GM23338 (cell line): ENCODE measurements around the gene TTC3. TPM values are rescaled to one million over a fixed set of nuclear protein-coding genes. Genes with fewer than 3 reads are reported as not detected.

ENCODE experiments used
- ATAC-seq: fragments of 200-7000 bp; cut with Tn5 transposase; 3 replicates; pipeline ENCODE4 v1.9.1; 2020
- DNase-seq: peaks from one replicate; pipeline ENCODE4 v3.0.0-alpha.2; 2015; ENCODE audit warnings: low spot score
- H2AFZ ChIP-seq: fragments of 200-600 bp; sonication (generic); 2 replicates; pipeline ENCODE4 v1.8.0; 2016; ENCODE audit warnings: antibody characterized with exemption, mild to moderate bottlenecking, moderate library complexity
- H3F3A ChIP-seq: fragments of 200-600 bp; sonication (generic); replicated peaks from 2 replicates; pipeline ENCODE4 v1.8.0; 2017; ENCODE audit warnings: antibody characterized with exemption, mixed run types, low read depth
- H3K27ac ChIP-seq: fragments of 200-600 bp; sonication (generic); 2 replicates; pipeline ENCODE4 v1.6.1; 2016; ENCODE audit warnings: low read depth
- H3K27me3 ChIP-seq: fragments of 200-600 bp; sonication (generic); 2 replicates; pipeline ENCODE4 v1.8.0; 2016; ENCODE audit warnings: mild to moderate bottlenecking, mixed run types, moderate library complexity; ENCODE audit not compliant: insufficient read depth
- H3K36me3 ChIP-seq: fragments of 200-600 bp; sonication (generic); 2 replicates; pipeline ENCODE4 v1.8.0; 2016; ENCODE audit warnings: mild to moderate bottlenecking; ENCODE audit not compliant: insufficient read depth
- H3K4me1 ChIP-seq: fragments of 200-600 bp; sonication (generic); 2 replicates; pipeline ENCODE4 v1.8.0; 2016; ENCODE audit warnings: mild to moderate bottlenecking, moderate library complexity; ENCODE audit not compliant: insufficient read depth
- H3K4me2 ChIP-seq: fragments of 200-600 bp; sonication (generic); 2 replicates; pipeline ENCODE4 v1.7.1; 2017; ENCODE audit warnings: mixed run types
- H3K4me3 ChIP-seq: fragments of 200-600 bp; sonication (generic); 2 replicates; pipeline ENCODE4 v1.6.1; 2016; ENCODE audit warnings: mixed run types
- H3K79me2 ChIP-seq: fragments of 200-600 bp; sonication (generic); replicated peaks from 2 replicates; pipeline ENCODE4 v1.8.0; 2017; ENCODE audit warnings: mild to moderate bottlenecking; ENCODE audit not compliant: insufficient read depth
- H3K9me2 ChIP-seq: fragments of 200-600 bp; sonication (generic); 2 replicates; pipeline ENCODE4 v1.8.0; 2017; ENCODE audit not compliant: insufficient read depth
- H4K20me1 ChIP-seq: fragments of 200-600 bp; sonication (generic); replicated peaks from 2 replicates; pipeline ENCODE4 v1.8.0; 2017; ENCODE audit warnings: mild to moderate bottlenecking; ENCODE audit not compliant: insufficient read depth
- H3K27ac Mint-ChIP-seq: 2 replicates; pipeline ENCODE4 v1.8.0; 2020; ENCODE audit warnings: inconsistent platforms, mild to moderate bottlenecking, moderate library complexity, mixed read lengths
- H3K27me3 Mint-ChIP-seq: 3 replicates; pipeline ENCODE4 v1.8.0; 2022; ENCODE audit warnings: low read depth, mild to moderate bottlenecking, moderate library complexity, mixed read lengths, inconsistent platforms; ENCODE audit not compliant: insufficient read depth, poor library complexity
- H3K36me3 Mint-ChIP-seq: 3 replicates; pipeline ENCODE4 v1.8.0; 2021; ENCODE audit warnings: low read depth, mild to moderate bottlenecking, inconsistent platforms, moderate library complexity, mixed read lengths
- H3K4me1 Mint-ChIP-seq: 3 replicates; pipeline ENCODE4 v1.8.0; 2020; ENCODE audit warnings: mild to moderate bottlenecking, inconsistent platforms, mixed read lengths
- H3K4me3 Mint-ChIP-seq: 3 replicates; pipeline ENCODE4 v1.8.0; 2021; ENCODE audit warnings: moderate library complexity, mild to moderate bottlenecking, inconsistent platforms, mixed read lengths
- H3K9me3 Mint-ChIP-seq: 3 replicates; pipeline ENCODE4 v1.8.0; 2020; ENCODE audit warnings: moderate library complexity, mild to moderate bottlenecking, inconsistent platforms, mixed read lengths
- CREB1 ChIP-seq: fragments of 250-450 bp; sonication (Bioruptor Pico); IDR thresholded peaks from 2 replicates; pipeline ENCODE4 v1.5.0; 2020; ENCODE audit warnings: low read depth, mild to moderate bottlenecking, moderate library complexity
- CTCF ChIP-seq, 2 experiments: fragments of 200-600 bp in 1 of 2; sonication (generic) in 1 of 2; conservative IDR thresholded peaks; 2 replicates each; pipeline versions ENCODE4 v1.5.1 to v1.6.1; 2016 to 2017; ENCODE audit warnings: antibody characterized with exemption in 2 of 2, low read depth in 2 of 2, mild to moderate bottlenecking in 2 of 2, moderate library complexity in 1 of 2
- EZH2 ChIP-seq: fragments of 200-600 bp; sonication (generic); IDR thresholded peaks from one replicate; pipeline ENCODE4 v1.8.0; 2017; ENCODE audit warnings: antibody characterized with exemption, mild to moderate bottlenecking, low read depth; ENCODE audit not compliant: unreplicated experiment
- EZH2phosphoT487 ChIP-seq: fragments of 200-600 bp; sonication (generic); IDR thresholded peaks from one replicate; pipeline ENCODE4 v1.8.1; 2018; ENCODE audit warnings: antibody characterized with exemption; ENCODE audit not compliant: unreplicated experiment
- JUNB ChIP-seq: IDR thresholded peaks from one replicate; pipeline ENCODE4 v1.6.1; 2016; ENCODE audit warnings: antibody characterized with exemption; ENCODE audit not compliant: unreplicated experiment
- NANOG ChIP-seq: IDR thresholded peaks from 2 replicates; pipeline ENCODE4 v1.6.1; 2016; ENCODE audit warnings: antibody characterized with exemption, borderline replicate concordance
- POLR2AphosphoS5 ChIP-seq: IDR thresholded peaks from 2 replicates; pipeline ENCODE4 v1.6.1; 2016; ENCODE audit warnings: antibody characterized with exemption, low read depth
- STAT1 ChIP-seq: IDR thresholded peaks from one replicate; pipeline ENCODE4 v1.6.1; 2016; ENCODE audit warnings: antibody characterized with exemption; ENCODE audit not compliant: unreplicated experiment
- ZNF114 ChIP-seq: fragments of 250-450 bp; sonication (Bioruptor Pico); IDR thresholded peaks from 2 replicates; pipeline ENCODE4 v1.5.0; 2020; ENCODE audit warnings: mild to moderate bottlenecking, moderate library complexity
- ZNF331 ChIP-seq: fragments of 250-450 bp; sonication (Bioruptor Pico); IDR thresholded peaks from 2 replicates; pipeline ENCODE4 v1.5.0; 2020; ENCODE audit warnings: low read depth, mild to moderate bottlenecking, moderate library complexity
- polyA plus RNA-seq: library from polyadenylated mRNA; unstranded; fragments of >200 nt; fragmentation: Nextera tagmentation; extraction: Ambion mirVana; gene quantifications from 2 replicates; pipeline ENCODE4 v1.2.1, GENCODE V29; 2016
- total RNA-seq: library from RNA; depleted of rRNA; stranded (reverse); fragments of >200 nt; shearing (Covaris generic); gene quantifications from 2 replicates; pipeline ENCODE4 v1.2.3, GENCODE V29; 2014
- TF ChIP-seq, protein P1 (sequence below): IDR thresholded peaks from 2 replicates; pipeline ENCODE4 v1.6.1; 2016; ENCODE audit warnings: antibody characterized with exemption
- TF ChIP-seq, protein P2 (sequence below): fragments of 250-450 bp; sonication (Bioruptor Pico); IDR thresholded peaks from 2 replicates; pipeline ENCODE4 v1.5.0; 2020; ENCODE audit warnings: mild to moderate bottlenecking, moderate library complexity
- TF ChIP-seq, protein P3 (sequence below): IDR thresholded peaks from one replicate; pipeline ENCODE4 v1.6.1; 2018; ENCODE audit warnings: antibody characterized with exemption; ENCODE audit not compliant: unreplicated experiment

TTC3 gene
- total and polyA plus RNA-seq, 2 experiments from 2014 or later = 28.9 to 48.6 TPM

DNA sequence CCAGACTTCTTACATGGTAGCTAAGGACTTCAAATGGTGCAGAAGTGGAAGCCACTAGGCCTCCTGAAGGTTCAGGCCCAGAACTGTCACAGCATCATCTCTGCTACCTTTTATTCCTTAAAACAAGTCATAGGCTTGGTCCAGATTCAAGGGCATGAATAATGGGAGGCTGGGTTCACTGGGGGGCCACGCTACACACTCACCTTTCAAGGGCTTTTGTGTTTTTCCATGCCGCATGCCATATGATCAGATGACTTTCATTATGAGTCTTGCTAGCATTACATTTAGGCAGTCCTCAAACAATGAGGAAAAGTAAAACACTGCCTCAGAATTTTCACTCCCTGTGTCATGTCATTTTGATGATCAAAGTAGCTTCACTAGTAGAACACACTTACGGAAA, 110.7 kb downstream of the TTC3 start:
- TF ChIP-seq POLR2AphosphoS5 (no peak), ZNF331 (CRISPR knock-in tag) (no peak), CREB1 (no peak), EZH2 (no peak), NANOG (no peak), JUNB (no peak), CTCF (conservative IDR thresholded peaks at IDR 0.05; ENCODE audit: low read depth in 2 of 2) (no peak), EZH2phosphoT487 (no peak), STAT1 (no peak), ZNF114 (CRISPR knock-in tag) (no peak)
- TF ChIP-seq, protein P1, sequence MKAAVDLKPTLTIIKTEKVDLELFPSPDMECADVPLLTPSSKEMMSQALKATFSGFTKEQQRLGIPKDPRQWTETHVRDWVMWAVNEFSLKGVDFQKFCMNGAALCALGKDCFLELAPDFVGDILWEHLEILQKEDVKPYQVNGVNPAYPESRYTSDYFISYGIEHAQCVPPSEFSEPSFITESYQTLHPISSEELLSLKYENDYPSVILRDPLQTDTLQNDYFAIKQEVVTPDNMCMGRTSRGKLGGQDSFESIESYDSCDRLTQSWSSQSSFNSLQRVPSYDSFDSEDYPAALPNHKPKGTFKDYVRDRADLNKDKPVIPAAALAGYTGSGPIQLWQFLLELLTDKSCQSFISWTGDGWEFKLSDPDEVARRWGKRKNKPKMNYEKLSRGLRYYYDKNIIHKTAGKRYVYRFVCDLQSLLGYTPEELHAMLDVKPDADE = no peak
- TF ChIP-seq, protein P2, sequence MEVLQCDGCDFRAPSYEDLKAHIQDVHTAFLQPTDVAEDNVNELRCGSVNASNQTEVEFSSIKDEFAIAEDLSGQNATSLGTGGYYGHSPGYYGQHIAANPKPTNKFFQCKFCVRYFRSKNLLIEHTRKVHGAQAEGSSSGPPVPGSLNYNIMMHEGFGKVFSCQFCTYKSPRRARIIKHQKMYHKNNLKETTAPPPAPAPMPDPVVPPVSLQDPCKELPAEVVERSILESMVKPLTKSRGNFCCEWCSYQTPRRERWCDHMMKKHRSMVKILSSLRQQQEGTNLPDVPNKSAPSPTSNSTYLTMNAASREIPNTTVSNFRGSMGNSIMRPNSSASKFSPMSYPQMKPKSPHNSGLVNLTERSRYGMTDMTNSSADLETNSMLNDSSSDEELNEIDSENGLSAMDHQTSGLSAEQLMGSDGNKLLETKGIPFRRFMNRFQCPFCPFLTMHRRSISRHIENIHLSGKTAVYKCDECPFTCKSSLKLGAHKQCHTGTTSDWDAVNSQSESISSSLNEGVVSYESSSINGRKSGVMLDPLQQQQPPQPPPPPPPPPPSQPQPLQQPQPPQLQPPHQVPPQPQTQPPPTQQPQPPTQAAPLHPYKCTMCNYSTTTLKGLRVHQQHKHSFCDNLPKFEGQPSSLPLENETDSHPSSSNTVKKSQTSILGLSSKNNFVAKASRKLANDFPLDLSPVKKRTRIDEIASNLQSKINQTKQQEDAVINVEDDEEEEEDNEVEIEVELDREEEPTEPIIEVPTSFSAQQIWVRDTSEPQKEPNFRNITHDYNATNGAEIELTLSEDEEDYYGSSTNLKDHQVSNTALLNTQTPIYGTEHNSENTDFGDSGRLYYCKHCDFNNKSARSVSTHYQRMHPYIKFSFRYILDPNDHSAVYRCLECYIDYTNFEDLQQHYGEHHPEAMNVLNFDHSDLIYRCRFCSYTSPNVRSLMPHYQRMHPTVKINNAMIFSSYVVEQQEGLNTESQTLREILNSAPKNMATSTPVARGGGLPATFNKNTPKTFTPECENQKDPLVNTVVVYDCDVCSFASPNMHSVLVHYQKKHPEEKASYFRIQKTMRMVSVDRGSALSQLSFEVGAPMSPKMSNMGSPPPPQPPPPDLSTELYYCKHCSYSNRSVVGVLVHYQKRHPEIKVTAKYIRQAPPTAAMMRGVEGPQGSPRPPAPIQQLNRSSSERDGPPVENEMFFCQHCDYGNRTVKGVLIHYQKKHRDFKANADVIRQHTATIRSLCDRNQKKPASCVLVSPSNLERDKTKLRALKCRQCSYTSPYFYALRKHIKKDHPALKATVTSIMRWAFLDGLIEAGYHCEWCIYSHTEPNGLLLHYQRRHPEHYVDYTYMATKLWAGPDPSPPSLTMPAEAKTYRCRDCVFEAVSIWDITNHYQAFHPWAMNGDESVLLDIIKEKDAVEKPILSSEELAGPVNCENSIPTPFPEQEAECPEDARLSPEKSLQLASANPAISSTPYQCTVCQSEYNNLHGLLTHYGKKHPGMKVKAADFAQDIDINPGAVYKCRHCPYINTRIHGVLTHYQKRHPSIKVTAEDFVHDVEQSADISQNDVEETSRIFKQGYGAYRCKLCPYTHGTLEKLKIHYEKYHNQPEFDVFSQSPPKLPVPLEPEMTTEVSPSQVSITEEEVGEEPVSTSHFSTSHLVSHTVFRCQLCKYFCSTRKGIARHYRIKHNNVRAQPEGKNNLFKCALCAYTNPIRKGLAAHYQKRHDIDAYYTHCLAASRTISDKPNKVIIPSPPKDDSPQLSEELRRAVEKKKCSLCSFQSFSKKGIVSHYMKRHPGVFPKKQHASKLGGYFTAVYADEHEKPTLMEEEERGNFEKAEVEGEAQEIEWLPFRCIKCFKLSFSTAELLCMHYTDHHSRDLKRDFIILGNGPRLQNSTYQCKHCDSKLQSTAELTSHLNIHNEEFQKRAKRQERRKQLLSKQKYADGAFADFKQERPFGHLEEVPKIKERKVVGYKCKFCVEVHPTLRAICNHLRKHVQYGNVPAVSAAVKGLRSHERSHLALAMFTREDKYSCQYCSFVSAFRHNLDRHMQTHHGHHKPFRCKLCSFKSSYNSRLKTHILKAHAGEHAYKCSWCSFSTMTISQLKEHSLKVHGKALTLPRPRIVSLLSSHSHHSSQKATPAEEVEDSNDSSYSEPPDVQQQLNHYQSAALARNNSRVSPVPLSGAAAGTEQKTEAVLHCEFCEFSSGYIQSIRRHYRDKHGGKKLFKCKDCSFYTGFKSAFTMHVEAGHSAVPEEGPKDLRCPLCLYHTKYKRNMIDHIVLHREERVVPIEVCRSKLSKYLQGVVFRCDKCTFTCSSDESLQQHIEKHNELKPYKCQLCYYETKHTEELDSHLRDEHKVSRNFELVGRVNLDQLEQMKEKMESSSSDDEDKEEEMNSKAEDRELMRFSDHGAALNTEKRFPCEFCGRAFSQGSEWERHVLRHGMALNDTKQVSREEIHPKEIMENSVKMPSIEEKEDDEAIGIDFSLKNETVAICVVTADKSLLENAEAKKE = no peak
- TF ChIP-seq, protein P3, sequence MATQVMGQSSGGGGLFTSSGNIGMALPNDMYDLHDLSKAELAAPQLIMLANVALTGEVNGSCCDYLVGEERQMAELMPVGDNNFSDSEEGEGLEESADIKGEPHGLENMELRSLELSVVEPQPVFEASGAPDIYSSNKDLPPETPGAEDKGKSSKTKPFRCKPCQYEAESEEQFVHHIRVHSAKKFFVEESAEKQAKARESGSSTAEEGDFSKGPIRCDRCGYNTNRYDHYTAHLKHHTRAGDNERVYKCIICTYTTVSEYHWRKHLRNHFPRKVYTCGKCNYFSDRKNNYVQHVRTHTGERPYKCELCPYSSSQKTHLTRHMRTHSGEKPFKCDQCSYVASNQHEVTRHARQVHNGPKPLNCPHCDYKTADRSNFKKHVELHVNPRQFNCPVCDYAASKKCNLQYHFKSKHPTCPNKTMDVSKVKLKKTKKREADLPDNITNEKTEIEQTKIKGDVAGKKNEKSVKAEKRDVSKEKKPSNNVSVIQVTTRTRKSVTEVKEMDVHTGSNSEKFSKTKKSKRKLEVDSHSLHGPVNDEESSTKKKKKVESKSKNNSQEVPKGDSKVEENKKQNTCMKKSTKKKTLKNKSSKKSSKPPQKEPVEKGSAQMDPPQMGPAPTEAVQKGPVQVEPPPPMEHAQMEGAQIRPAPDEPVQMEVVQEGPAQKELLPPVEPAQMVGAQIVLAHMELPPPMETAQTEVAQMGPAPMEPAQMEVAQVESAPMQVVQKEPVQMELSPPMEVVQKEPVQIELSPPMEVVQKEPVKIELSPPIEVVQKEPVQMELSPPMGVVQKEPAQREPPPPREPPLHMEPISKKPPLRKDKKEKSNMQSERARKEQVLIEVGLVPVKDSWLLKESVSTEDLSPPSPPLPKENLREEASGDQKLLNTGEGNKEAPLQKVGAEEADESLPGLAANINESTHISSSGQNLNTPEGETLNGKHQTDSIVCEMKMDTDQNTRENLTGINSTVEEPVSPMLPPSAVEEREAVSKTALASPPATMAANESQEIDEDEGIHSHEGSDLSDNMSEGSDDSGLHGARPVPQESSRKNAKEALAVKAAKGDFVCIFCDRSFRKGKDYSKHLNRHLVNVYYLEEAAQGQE = no peak
- no peak overlapping the region for H3K4me2 ChIP-seq
- H3K9me3 Mint-ChIP-seq = no peaks in the 10 kb centered on the region
- H3K27ac ChIP-seq = no peak overlapping the region
- H2AFZ ChIP-seq = no peak overlapping the region
- H3K9me2 ChIP-seq = 0 out of 2 replicates have a peak, but pooled peaks cover 5% of the 10 kb centered on the region
- peaks cover 6% of the 10 kb centered on the region; the same call in 2 of the 3 replicates for H3K36me3 Mint-ChIP-seq
- H3K4me3 Mint-ChIP-seq = no peak overlapping the region
- ATAC-seq = no peak
- DNase-seq = no peak
- no peaks in the 10 kb centered on the region for H3K27me3 Mint-ChIP-seq
- no peaks in the 10 kb centered on the region for H3K79me2 ChIP-seq
- no peaks in the 10 kb centered on the region for H3K4me1 Mint-ChIP-seq
- H3K27me3 ChIP-seq = no peaks in the 10 kb centered on the region
- H3K27ac Mint-ChIP-seq = no peak overlapping the region
- no peak overlapping the region for H3K4me3 ChIP-seq
- H3K4me1 ChIP-seq = no peaks in the 10 kb centered on the region
- H3K36me3 ChIP-seq = no peaks in the 10 kb centered on the region
- no peaks in the 10 kb centered on the region for H4K20me1 ChIP-seq
- no peaks in the 10 kb centered on the region for H3F3A ChIP-seq
